ENCODE data around the gene WWOX. TPM values are rescaled to one million over a fixed set of nuclear protein-coding genes. Genes with fewer than 3 reads are reported as not detected.

Gene WWOX
- total RNA-seq, 4 donors from 2014 or later: 21.4 to 55.6 (median 33.2) TPM

- ATAC-seq (ENCODE audit: low FRiP score) (no peak), DNase-seq (ENCODE audit: low spot score) (no peak)
- TF ChIP-seq CTCF (IDR thresholded peaks at IDR 0.05): no peak
Measured at GRCh38 chr16:78822509-78822908, 723.1 kb downstream of the WWOX start.

- no peak for TF ChIP-seq CTCF (IDR thresholded peaks at IDR 0.05)
- DNase-seq (ENCODE audit: low spot score): no peak
Measured at GRCh38 chr16:78823027-78823426, 723.6 kb downstream of the WWOX start.

GRCh38 chr16:78829280-78829679 lies 729.8 kb downstream of the WWOX start:
- no peak for TF ChIP-seq CTCF (IDR thresholded peaks at IDR 0.05)
- ATAC-seq (ENCODE audit: low FRiP score) (no peak), DNase-seq (ENCODE audit: low spot score) (no peak)

More at GRCh38 chr16:78823027-78823426, 723.6 kb downstream of the WWOX start:
- ATAC-seq (ENCODE audit: low FRiP score): no peak

GRCh38 chr16:78830599-78830998 lies 731.1 kb downstream of the WWOX start:
- DNase-seq (ENCODE audit: low spot score) (no peak), ATAC-seq (ENCODE audit: low FRiP score) (no peak)
- no peak for TF ChIP-seq CTCF (IDR thresholded peaks at IDR 0.05)

- no peak for TF ChIP-seq CTCF (IDR thresholded peaks at IDR 0.05)
- DNase-seq (ENCODE audit: low spot score) (no peak), ATAC-seq (ENCODE audit: low FRiP score) (no peak)
Measured at GRCh38 chr16:78832100-78832499, 732.6 kb downstream of the WWOX start.

- ATAC-seq (ENCODE audit: low FRiP score) (no peak), DNase-seq (ENCODE audit: low spot score) (no peak)
- no peak for TF ChIP-seq CTCF (IDR thresholded peaks at IDR 0.05)
Measured at GRCh38 chr16:78836802-78837491, 737.5 kb downstream of the WWOX start.

GRCh38 chr16:78837706-78838105 lies 738.3 kb downstream of the WWOX start:
- TF ChIP-seq CTCF (IDR thresholded peaks at IDR 0.05): no peak
- ATAC-seq (ENCODE audit: low FRiP score) (no peak), DNase-seq (ENCODE audit: low spot score) (no peak)
